ENCODE results near the gene ADCK2.
"Not testable (repeated sequence)": the region's sequence is repeated elsewhere in the genome, so short reads cannot be mapped to it uniquely, and the experiment has no call there.

Gene ADCK2, protein sequence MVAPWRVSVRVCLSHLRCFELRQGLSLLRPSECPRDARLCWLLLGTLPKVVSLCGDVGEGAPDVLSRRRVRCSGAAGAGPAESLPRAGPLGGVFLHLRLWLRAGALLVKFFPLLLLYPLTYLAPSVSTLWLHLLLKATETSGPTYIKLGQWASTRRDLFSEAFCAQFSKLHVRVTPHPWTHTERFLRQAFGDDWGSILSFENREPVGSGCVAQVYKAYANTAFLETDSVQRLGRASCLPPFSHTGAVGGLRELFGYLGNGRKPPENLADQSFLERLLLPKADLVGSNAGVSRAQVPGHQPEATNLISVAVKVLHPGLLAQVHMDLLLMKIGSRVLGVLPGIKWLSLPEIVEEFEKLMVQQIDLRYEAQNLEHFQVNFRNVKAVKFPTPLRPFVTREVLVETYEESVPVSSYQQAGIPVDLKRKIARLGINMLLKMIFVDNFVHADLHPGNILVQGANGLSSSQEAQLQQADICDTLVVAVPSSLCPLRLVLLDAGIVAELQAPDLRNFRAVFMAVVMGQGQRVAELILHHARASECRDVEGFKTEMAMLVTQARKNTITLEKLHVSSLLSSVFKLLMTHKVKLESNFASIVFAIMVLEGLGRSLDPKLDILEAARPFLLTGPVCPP

DNA sequence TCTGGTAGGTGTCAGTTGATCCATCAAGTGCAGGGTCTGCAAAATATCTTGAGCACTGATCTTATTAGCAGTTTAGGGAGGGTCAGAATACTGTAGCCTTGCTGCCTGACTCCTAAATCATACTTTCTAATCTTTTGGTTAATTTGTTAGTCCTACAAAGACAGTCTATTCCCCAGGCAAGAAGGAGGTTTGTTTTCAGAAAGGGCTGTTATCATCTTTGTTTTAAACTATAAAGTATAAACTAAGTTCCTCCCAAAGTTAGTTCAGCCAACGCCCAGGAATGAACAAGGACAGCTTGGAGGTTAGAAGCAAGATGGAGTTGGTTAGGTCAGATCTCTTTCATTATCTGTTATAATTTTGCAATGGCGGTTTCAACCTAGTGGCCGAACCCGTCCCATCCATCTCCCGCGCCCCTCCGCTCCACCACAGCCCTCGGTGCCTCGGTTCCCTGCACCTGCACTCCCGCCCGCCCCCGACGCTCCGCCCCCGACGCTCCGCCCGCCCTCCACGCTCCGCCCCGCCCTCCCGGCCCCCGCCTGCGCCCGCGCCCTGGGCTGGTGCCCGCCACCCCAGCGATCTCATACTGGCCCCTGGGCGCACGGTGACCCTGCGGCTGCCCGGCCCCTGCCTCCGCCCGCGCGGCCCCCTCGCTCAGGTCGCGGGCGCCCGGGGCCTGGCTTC, at the start of gene ADCK2:
Gene ADCK2 (plus strand): TSS at position 564 of the 681 bp plus-strand sequence. CDS start 386 bp downstream, outside the sequence.
- peak; percentile 40 for DNase-seq

DNA sequence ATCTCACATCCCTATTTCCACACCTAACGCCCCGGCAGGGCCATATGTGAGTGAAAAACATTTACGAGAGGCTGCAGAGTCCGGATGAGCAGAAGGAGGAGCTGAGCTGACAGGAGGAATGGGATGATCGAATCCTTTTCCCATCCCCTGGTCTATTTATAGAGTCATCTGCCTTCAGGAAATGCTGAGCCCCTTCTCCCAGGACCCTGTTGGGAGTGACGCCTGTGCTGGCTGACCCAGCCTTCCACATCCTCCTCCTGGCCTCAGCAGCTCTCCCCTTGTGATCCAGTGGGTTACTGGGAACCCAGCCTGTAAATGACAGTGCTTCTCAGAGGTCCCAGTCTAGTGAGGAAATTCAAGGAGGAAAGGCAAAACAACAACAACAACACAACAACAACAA, 48.8 kb upstream of the ADCK2 start:
- DNase-seq, result no peak

DNA sequence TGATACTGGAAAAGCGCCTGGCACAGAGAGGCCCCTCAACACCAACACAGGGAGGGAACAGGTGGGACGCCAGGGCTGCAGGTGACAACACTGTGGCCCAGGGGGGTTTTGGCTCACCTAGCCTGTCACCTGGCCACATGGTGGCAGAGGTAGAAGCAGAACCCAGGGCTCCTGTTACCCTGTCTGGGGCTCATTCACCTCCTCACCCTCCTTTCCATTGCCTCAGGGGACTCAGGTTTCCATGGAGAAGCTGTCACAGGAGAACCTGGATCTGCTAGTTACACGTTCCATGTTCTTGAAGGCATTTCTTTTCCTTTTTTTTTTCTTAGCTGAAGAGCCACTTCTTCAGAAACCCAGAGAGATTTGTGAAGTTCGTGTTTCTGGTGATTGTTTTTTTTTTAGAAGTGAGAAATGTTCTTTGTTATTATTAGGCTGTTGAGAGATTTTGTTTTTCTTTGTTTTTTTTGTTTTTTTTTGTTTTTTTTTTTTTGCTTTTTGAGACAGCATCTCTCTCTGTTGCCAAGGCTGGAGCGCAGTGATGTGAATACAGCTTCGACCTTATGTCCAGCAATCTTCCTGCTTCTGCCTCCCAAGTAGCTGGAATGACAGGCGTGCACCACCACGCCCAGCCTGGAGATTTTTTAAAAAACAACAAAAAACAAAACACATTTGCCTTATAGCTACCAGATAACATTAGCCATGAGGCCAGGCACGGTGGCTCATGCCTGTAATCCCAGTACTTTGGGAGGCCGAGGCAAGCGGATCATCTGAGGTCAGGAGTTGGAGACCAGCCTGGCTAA, 48.2 kb upstream of the ADCK2 start:
- no peak for DNase-seq

DNA sequence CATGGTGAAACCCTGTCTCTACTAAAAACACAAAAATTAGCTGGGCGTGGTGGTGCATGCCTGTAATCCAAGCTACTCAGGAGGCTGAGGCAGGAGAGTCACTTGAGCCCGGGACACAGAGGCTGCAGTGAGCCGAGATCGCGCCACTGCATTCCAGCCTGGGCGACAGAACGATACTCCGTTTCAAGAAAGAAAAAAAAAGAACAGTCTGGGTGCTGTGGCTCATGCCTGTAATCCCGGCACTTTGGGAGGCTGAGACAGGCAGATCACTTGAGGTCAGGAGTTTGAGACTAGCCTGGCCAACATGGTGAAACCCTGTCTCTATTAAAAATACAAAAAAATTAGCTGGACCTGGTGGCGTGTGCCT, 47.6 kb upstream of the ADCK2 start:
- not testable (repeated sequence) for DNase-seq

DNA sequence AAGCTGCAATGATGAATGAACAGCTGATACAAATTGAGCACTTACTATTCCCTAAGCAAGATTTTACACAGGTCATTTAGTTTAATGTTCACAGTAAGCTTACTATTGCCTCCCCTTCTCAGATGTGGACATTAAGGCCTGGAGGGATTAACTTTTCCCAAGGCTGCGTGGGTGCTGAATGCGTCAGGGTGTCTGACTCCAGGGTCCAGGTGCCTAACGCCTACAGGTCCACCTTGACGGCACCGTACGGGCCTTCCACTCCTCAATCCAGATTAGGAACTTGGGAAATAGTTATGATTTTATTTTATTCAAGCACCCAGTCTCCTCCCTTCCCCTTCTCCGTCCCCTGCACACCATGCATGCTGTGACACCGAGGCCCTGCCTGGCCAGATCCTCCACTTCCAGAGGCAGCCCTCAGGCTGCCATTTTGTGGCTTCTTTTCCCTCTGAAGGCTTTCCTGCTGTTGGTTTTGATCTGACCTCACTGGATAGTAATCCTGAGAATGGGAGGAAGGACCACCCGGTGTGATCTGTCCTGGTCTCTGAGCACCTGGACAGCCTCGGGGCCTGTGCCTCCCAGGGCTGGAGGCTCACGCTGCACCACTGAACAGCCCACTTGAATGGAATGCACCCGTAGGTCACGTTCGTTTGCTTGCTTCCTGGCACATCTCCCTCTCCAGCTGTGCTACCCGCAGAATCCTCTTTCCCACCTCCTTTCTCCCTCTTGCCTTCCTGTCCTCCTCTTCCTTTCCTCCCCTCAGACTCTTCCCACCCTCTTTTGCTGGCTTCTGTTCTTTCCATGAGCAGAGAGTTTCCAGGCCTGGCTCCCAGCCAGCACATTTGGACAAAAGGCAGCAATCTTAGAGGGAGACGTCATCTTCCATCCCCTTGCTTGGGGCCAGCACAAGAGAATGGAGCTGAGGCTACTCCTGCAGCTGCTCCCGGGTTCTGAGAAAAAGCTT, 46.6 kb upstream of the ADCK2 start:
- DNase-seq, result peak; percentile 99

DNA sequence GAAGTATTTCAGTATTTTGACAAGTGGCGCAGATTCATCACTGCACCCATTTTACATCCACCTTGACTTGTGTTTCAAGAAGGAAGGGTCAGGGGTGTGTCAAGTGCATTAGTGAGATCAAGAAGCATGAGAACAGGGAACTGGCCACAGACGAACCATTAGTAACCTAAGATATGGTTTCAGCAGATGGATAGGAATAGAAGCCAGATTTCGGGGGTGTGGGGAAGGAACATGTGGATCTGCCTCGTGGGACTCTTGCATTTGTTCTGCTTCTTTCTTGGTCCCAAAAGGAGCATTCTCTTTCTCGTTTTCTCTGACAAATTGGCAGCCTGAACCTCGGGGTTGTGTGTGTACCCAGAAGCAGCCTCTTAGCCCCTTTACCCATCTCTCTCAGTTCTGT, 41.7 kb upstream of the ADCK2 start:
- no peak for DNase-seq

DNA sequence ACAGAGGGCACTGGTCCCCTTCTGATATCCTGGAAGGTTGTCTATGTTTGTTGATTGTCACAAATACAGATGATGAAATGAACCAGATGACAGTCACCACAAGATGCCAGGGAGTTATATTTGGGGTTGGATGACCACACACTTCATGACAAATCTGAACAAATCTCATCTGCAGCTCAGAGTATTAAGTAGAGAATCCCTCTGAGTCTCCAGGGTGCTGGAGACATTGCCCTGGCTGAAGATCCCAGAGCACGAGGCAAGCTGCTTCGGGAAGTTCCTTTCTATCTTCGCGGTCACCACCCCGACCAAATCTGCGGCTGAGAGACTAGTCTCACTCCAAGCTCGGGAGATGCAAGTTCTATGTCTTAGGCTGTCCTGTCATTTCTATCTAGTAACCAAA, 41.1 kb upstream of the ADCK2 start:
- DNase-seq, result no peak

DNA sequence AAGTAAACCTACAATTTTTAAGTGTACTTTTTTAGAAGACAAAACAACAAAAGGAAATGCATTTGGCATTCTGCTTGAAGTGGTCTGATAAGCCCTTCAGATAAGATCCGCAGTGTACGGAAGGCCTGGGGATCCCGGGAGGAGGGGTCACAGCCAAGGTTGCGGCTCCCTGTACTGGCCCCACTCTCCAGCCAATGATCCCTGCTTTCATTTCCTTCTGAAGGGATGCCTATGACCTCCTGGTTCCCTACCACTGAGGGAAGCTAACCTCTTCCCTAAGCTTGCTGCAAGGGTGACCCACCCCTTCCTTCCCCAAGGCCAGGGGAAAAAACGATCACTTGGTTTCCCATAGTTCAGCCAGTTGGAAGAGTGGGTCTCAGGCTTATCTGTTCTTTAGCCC, 37.4 kb upstream of the ADCK2 start:
- no peak for DNase-seq

DNA sequence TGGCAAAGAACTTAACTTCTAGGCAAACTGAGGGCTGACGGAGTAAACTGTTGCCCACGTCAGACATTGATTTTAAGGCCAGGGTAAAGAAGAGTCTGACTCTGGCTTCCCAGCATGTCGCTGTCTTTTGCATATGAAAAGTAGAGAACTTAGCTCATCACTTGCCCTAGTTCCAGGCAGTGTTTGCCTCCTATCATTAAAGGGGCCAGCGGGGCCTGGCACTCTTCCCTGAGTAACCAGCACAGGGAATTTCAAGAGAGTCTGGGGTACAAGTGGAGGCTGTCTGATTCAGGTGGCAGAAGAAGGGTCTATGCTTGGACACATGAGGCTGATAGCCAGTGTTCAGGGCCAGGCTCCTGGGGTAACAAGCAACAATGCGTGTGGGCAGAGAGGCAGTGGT, 36.9 kb upstream of the ADCK2 start:
- DNase-seq, result no peak

DNA sequence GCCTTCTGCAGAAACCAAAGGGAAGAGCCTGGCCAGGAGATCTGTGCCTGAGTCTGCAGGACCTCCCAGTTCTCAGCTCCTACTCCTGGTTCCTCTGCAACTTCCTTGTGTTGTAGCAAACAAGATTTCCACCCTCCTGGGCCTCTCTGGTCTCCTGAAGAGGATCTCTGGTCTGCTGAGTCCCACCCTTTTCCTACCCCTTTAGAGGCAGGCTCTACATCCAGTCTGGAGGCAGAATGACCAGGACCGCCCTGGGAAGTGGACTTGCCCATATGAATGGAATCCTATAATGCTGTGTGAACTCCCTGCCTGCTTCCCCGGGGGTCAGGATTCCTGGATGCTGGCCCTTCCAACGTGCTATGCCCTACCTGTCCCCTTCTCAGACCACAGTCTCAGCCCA, 35.3 kb upstream of the ADCK2 start:
- no peak for DNase-seq

DNA sequence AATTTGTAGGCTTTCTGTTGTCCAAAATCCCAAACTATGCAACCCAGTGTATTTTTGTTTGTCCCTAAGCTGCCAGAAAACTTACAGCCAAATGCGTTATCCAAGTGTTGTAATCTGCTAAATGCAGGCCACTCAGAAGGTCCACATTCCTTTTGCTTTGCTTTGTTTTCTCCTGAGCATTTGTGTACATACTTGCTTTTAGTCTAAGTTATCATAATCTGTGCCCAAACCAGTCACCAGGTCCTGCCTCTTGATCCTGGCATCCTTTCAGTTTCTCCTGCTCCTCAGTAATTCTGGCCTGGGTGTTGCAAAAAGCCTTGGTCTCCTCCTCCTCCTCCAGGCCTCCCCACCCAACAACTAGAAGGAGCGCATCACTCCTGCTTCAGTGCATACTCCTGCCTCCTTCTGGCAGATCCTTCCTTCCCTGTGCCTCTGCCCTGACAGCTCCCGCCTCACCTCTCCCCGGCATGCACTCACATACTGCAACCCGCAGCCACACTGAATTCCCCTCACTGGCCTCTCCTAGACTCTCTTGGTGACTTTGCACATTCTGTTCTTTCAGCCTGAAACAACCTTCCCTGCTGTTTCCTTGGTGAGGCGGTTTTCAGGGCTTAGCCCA, 34.5 kb upstream of the ADCK2 start:
- peak; percentile 49 for DNase-seq

DNA sequence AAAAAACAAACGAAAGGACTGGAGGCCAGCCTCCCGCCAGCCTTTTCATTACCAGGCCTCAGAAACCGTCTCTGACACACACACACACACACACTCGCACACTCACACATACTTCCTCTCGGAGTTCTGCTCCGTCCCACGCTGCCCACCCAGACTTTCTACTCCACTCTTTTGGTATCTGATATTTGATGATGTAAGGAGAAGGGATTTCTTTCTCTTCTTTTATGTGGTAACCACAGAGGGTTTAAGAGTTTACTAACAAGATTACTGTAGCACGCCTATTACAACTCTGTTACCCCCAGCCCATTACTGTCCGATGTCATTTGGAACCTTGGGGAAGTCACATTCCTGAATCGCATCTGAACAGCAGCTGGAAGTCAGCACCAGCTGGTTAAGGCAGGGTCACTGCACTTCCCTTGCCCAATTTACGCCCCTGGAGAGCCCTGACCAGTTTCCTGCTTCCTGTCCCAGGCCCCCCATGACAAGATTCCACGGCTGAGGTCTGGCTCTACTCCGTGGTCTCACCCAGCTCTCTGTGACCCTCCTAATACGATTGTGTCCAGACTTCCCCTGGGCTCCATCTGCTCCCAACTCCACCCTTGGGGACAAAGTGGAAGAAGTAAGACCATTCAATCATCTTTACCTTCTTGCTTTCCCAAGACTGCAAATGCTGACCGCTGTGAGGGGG, 33.2 kb upstream of the ADCK2 start:
- peak; percentile 64 for DNase-seq

DNA sequence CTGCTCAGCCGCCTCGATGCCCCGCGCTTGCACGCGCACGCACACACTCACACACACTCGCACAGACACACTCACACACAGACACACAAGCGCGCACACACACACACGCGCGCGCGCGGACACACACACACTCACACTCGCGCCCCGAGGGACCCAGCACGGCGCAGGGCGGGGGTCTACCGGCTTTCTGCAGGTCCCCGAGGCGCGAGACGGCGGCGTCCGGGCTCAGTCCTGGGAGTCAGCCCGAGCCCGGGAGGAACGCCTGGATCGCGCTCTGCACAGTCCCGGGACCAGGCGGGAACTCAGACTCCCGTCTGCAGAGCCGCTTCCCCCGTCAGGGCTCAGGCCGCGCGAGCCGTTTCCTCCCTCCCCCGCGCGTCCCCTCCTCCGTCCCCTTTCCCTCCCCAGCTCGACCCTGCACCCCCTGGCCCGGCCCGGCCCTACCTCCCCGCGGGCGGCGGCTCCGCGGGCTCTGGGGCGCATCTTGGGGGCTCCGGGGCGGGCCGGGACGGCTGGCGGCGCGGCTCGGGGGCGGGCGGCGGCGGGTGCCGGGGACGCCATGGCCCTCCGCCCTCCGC, 32.6 kb upstream of the ADCK2 start:
- peak; percentile 53 for DNase-seq

DNA sequence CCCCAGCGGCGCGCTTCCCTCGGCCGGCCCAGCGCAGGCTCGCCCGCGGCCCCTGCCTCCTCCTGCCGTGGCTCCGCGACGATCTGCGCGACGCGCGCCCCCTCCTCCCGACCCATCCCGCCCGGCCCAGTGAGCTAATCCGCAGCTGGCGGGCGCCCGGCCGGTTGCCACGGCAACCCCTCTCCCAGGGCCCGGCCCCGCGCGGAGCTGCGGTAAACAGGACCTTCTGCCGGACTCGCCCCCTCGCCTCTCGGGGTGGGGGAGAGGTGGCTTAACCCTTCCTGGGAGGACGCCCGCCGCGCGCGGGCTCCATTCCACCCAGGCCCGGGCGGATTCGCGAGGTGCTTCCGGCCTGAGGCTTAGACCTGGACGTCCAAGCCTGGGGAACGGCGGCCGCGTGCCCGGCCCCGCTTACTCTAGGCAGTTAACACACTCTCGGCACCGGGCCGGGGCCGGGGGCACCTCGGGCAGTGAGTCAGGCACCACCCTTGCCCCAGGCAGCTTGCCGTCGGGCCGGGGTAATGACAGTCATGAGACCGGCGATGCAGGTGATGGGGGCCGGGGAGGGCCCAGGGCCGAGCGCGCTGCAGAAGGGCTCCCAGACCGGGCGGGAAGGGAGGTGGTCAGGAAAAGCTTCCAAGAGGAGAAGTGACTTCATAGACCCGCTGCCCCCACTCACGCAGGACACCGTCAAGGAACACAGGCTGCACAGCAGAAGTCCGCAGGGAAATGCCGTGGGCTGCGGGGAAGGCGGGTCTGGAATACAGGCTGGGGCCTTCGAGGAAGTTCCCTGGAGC, 31.8 kb upstream of the ADCK2 start, which contains the start of gene DENND2A:
Gene DENND2A (minus strand): TSS at position 87 of the 797 bp plus-strand sequence. CDS start 38,416 bp downstream, outside the sequence.
- DNase-seq, result peak; percentile 60

DNA sequence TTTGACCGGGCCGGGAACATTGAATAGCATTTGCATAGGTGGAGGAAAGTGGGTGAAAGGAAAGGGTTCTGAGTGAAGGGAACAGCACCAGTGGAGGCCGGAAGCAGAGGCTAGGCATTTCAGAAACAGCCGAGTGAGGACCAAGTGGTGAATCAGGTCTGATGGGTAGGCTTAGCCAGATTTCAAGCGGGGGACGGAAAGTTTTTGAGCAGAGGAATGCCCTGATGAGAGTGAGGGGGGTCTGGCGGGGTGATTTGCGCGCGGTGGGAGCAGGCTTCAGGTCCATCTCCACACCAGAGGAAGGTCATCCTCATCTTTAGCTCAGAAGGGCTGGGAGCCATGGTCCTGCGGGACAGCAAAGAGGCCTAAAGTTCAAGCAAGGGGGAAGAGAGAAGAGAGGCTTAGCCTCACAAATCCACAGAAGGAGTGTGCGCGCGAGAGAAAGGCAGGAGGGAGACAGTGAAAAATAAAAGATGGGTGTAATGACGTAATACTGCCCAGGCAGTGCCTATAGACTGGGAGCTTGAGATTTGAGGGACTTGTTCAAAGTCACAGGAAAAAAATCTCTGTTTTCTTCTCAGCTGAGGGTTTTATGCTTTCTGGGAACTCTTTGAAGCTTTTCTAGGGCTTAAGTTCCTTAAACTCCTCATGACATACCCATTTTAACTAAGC, 31.1 kb upstream of the ADCK2 start:
- no peak for DNase-seq

DNA sequence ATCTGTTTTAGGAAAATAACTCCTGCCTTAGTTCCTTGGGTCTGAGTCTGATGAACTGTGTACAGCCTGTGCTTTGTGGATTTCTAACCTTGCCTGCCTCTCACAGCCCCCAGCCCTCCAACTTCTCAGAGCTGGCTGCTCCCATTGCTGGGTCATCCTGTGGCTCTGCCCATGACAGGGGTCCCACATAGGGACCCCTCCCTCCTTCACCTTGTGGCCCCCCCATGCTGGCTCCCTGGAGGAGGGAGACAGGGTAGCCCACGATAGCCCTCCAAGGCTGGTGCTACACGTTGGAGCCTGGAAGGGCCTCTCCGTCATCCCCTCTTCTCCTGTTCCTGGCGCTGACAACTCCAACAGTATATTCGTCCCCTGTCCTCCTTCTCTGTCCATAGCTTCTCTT, 29.3 kb upstream of the ADCK2 start:
- DNase-seq, result no peak

DNA sequence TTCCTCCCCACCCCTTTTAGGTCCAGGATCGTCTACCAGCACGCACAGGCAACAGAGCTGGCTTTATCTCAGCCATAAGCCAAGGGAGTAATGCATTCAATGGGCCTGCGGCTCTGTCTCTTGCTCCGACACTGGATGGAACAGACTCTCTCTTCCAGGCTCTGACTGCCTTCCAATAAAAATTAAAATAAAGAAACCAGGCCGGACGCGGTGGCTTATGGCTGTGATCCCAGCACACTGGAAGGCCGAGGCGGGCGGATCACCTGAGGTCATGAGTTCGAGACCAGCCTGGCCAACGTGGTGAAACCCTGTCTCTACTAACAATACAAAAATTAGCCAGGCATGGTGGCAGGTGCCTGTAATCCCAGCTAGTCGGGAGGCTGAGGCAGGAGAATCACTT, 28.0 kb upstream of the ADCK2 start:
- DNase-seq, result not testable (repeated sequence)

DNA sequence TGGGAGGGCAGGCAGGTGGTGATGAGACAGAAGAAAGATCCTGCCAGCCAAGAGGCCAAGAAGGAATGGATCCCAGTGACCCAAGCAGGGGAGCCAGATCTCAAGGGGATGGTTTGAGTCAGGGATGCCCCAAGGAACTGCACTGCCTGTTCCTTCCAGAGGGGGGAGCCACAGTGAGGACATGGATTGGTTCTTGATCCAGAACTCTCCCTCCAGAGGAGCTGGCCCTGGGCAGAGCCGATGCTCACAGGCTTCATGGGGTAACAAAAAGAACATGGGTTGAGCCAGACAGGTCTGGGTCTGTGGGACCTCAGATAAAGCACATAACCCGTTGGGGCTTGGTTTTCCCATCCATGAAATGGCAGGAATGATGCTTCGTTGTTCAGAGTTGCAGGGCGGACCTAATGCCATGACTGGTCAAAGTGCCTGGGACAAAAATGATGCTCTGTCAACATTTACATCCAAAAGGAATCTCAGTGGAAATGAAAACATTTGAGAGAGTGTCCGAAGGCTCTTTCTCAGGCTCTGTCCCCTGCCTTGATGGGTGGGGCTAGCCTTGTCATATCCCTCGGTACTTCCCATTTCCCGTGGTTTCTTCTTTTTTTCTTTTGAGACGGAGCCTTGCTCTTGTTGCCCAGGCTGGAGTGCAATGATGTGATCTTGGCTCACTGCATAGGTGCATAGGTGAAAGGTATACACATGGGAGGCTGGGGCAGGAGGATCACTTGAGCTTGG, 27.4 kb upstream of the ADCK2 start:
- DNase-seq, result no peak
